ENCODE data around the gene DLGAP1. TPM values are rescaled to one million over a fixed set of nuclear protein-coding genes. Genes with fewer than 3 reads are reported as not detected.

Gene DLGAP1
- total RNA-seq, 1 donor from 2014 or later: 3.2 TPM

GRCh38 chr18:3720159-3720558 is 734.9 kb downstream of the DLGAP1 start:
- no peaks in the 10 kb centered on the region for H3K27me3 ChIP-seq
- no peaks in the 10 kb centered on the region for H3K9me3 ChIP-seq
- H3K4me1 ChIP-seq: no peaks in the 10 kb centered on the region
- no peak overlapping the region for H3K4me3 ChIP-seq
- DNase-seq (ENCODE audit: extremely low spot score in 2 of 2): no peak
- intact Hi-C loops (cut with DNase I): no loop called here
- no peak overlapping the region for H3K27ac ChIP-seq
- TF ChIP-seq POLR2AphosphoS5 (IDR thresholded peaks at IDR 0.05; ENCODE audit: insufficient read depth in 1 of 2, low read depth in 1 of 2) (no peak), POLR2A (IDR thresholded peaks at IDR 0.05) (no peak)
- TF ChIP-seq, protein P1, sequence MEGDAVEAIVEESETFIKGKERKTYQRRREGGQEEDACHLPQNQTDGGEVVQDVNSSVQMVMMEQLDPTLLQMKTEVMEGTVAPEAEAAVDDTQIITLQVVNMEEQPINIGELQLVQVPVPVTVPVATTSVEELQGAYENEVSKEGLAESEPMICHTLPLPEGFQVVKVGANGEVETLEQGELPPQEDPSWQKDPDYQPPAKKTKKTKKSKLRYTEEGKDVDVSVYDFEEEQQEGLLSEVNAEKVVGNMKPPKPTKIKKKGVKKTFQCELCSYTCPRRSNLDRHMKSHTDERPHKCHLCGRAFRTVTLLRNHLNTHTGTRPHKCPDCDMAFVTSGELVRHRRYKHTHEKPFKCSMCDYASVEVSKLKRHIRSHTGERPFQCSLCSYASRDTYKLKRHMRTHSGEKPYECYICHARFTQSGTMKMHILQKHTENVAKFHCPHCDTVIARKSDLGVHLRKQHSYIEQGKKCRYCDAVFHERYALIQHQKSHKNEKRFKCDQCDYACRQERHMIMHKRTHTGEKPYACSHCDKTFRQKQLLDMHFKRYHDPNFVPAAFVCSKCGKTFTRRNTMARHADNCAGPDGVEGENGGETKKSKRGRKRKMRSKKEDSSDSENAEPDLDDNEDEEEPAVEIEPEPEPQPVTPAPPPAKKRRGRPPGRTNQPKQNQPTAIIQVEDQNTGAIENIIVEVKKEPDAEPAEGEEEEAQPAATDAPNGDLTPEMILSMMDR (IDR thresholded peaks at IDR 0.05): no peak
- no peaks in the 10 kb centered on the region for H3K36me3 ChIP-seq

- Histone ChIP-seq H3K4me3 (no peak overlapping the region), H3K36me3 (no peaks in the 10 kb centered on the region), H3K27ac (no peak overlapping the region), H3K27me3 (no peaks in the 10 kb centered on the region), H3K4me1 (no peaks in the 10 kb centered on the region), H3K9me3 (no peaks in the 10 kb centered on the region)
- DNase-seq (ENCODE audit: extremely low spot score in 2 of 2): no peak
- intact Hi-C loops (cut with DNase I): no loop called here
- TF ChIP-seq POLR2A (IDR thresholded peaks at IDR 0.05) (no peak), POLR2AphosphoS5 (IDR thresholded peaks at IDR 0.05; ENCODE audit: insufficient read depth in 1 of 2, low read depth in 1 of 2) (no peak)
- TF ChIP-seq, protein P1 (IDR thresholded peaks at IDR 0.05): no peak
Observed at GRCh38 chr18:3717376-3718025, 737.6 kb downstream of the DLGAP1 start.

DNA sequence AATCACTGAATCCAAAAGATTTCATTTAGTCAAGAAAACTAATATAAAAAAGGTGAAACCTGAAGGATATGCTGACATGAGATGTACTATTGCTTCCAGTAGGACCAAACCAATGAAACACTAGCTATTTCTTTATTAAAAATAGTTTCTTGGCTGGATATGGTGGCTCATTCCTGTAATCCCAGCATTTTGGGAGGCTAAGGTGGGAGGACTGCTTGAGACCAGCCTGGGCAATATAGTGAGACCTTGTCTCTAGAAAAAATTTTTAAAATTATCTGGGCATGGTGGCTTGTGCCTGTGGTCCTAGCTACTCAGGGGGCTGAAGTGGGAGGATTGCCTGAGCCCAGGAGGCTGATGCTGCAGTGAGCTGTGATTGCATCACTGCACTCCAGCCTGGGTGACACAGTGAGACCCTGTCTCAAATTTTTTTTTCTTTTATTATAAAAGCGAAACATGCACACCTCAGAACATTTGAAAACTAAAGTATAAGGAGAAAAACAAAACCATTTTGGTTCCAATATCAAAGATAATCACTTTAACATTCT is 738.9 kb downstream of the DLGAP1 start:
- no peak overlapping the region for H3K4me3 ChIP-seq
- H3K9me3 ChIP-seq: no peaks in the 10 kb centered on the region
- H3K36me3 ChIP-seq: no peaks in the 10 kb centered on the region
- no peaks in the 10 kb centered on the region for H3K4me1 ChIP-seq
- TF ChIP-seq, protein P1 (IDR thresholded peaks at IDR 0.05): no peak
- TF ChIP-seq POLR2AphosphoS5 (IDR thresholded peaks at IDR 0.05; ENCODE audit: insufficient read depth in 1 of 2, low read depth in 1 of 2) (no peak), POLR2A (IDR thresholded peaks at IDR 0.05) (no peak)
- DNase-seq (ENCODE audit: extremely low spot score in 2 of 2): no peak
- no peaks in the 10 kb centered on the region for H3K27me3 ChIP-seq
- H3K27ac ChIP-seq: no peak overlapping the region
- intact Hi-C loops (cut with DNase I): no loop called here

DNA sequence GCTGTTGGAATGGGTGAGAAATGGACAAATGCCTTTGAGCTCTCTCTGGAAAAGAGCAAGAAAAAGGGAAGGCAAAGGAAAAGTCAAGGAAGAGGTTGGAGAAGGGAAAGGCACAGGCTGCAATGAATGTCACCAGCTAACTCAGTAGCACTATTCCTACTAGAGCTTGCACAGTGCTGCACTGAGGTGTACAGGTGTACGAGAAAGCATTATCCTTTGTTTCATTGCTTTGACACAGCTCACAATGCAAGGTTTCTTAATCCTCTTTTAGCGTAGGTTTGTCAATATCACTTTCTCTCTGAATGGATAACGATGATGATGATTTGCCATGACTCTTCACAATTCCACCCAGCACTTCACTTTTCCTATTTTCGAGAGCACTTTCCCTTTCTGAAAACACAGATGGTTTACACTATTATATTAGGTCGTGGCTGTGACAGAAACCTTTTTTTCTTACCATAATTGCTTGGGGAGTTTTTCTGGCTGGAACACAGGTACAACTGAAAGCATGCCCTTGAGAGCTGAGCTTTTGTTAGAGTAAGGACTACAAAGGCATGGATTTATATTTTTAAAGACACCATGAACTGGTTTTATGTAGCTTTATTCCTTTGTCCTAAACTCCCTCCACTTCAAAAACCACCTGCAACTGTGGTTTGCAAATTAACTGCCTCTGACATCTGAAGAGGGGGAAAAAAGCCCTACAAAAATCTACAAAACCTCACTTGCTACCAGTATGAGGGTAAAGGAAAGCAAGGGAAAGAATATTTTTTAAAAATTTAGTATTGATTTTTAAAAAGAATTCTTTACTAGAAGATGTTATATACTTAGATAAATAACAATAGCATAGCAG is 739.7 kb downstream of the DLGAP1 start:
- Histone ChIP-seq H3K36me3 (no peaks in the 10 kb centered on the region), H3K9me3 (no peaks in the 10 kb centered on the region), H3K4me3 (no peak overlapping the region), H3K4me1 (no peaks in the 10 kb centered on the region), H3K27me3 (no peaks in the 10 kb centered on the region), H3K27ac (no peak overlapping the region)
- intact Hi-C loops (cut with DNase I): no loop called here
- no peak for DNase-seq (ENCODE audit: extremely low spot score in 2 of 2)
- TF ChIP-seq POLR2A (IDR thresholded peaks at IDR 0.05) (no peak), POLR2AphosphoS5 (IDR thresholded peaks at IDR 0.05; ENCODE audit: insufficient read depth in 1 of 2, low read depth in 1 of 2) (no peak)
- TF ChIP-seq, protein P1 (IDR thresholded peaks at IDR 0.05): no peak
